ENCODE measurements around the gene INSYN2B.

Gene INSYN2B

GRCh38 chr5:169895926-169896325 lies 84.4 kb downstream of the INSYN2B start:
- in situ Hi-C loops (cut with MboI; ENCODE audit: low sequenced_read_pairs): no loop called here

GRCh38 chr5:169893571-169893970 lies 86.7 kb downstream of the INSYN2B start:
- in situ Hi-C loops (cut with MboI; ENCODE audit: low sequenced_read_pairs): no loop called here

GRCh38 chr5:169893010-169893409 lies 87.3 kb downstream of the INSYN2B start:
- in situ Hi-C loops (cut with MboI; ENCODE audit: low sequenced_read_pairs): no loop called here

GRCh38 chr5:169889572-169889971 lies 90.7 kb downstream of the INSYN2B start:
- in situ Hi-C loops (cut with MboI; ENCODE audit: low sequenced_read_pairs): no loop called here

GRCh38 chr5:169886677-169887076 lies 93.6 kb downstream of the INSYN2B start:
- in situ Hi-C loops (cut with MboI; ENCODE audit: low sequenced_read_pairs): no loop called here

- in situ Hi-C loops (cut with MboI; ENCODE audit: low sequenced_read_pairs): no loop called here
These were observed 94.3 kb downstream of the INSYN2B start for GRCh38 chr5:169886033-169886432.

GRCh38 chr5:169881702-169882303 lies 98.5 kb downstream of the INSYN2B start:
- in situ Hi-C loops (cut with MboI; ENCODE audit: low sequenced_read_pairs): no loop called here

GRCh38 chr5:169880785-169881184 lies 99.5 kb downstream of the INSYN2B start:
- in situ Hi-C loops (cut with MboI; ENCODE audit: low sequenced_read_pairs): no loop called here

GRCh38 chr5:169880012-169880663 lies 100.2 kb downstream of the INSYN2B start:
- in situ Hi-C loops (cut with MboI; ENCODE audit: low sequenced_read_pairs): no loop called here

- in situ Hi-C loops (cut with MboI; ENCODE audit: low sequenced_read_pairs): no loop called here
These were observed 103.9 kb downstream of the INSYN2B start for GRCh38 chr5:169876386-169876785.

GRCh38 chr5:169875731-169876130 lies 104.6 kb downstream of the INSYN2B start:
- in situ Hi-C loops (cut with MboI; ENCODE audit: low sequenced_read_pairs): no loop called here

- in situ Hi-C loops (cut with MboI; ENCODE audit: low sequenced_read_pairs): no loop called here
These were observed 105.1 kb downstream of the INSYN2B start for GRCh38 chr5:169875091-169875728.

- in situ Hi-C loops (cut with MboI; ENCODE audit: low sequenced_read_pairs): no loop called here
These were observed 105.7 kb downstream of the INSYN2B start for GRCh38 chr5:169874621-169875020.

GRCh38 chr5:169873642-169874041 lies 106.7 kb downstream of the INSYN2B start:
- in situ Hi-C loops (cut with MboI; ENCODE audit: low sequenced_read_pairs): no loop called here

- in situ Hi-C loops (cut with MboI; ENCODE audit: low sequenced_read_pairs): no loop called here
These were observed 108.3 kb downstream of the INSYN2B start for GRCh38 chr5:169871826-169872490.

- in situ Hi-C loops (cut with MboI; ENCODE audit: low sequenced_read_pairs): no loop called here
These were observed 110.1 kb downstream of the INSYN2B start for GRCh38 chr5:169870211-169870610.

- in situ Hi-C loops (cut with MboI; ENCODE audit: low sequenced_read_pairs): no loop called here
These were observed 111.2 kb downstream of the INSYN2B start for GRCh38 chr5:169869066-169869465.

GRCh38 chr5:169867347-169867746 lies 112.9 kb downstream of the INSYN2B start:
- in situ Hi-C loops (cut with MboI; ENCODE audit: low sequenced_read_pairs): no loop called here

- in situ Hi-C loops (cut with MboI; ENCODE audit: low sequenced_read_pairs): no loop called here
These were observed 115.8 kb downstream of the INSYN2B start for GRCh38 chr5:169864483-169864882.

GRCh38 chr5:169862391-169862811 lies 117.9 kb downstream of the INSYN2B start:
- in situ Hi-C loops (cut with MboI; ENCODE audit: low sequenced_read_pairs): no loop called here

- in situ Hi-C loops (cut with MboI; ENCODE audit: low sequenced_read_pairs): no loop called here
These were observed 118.4 kb downstream of the INSYN2B start for GRCh38 chr5:169861934-169862333.

- in situ Hi-C loops (cut with MboI; ENCODE audit: low sequenced_read_pairs): no loop called here
These were observed 118.9 kb downstream of the INSYN2B start for GRCh38 chr5:169861433-169861832.
